Measurements from ENCODE around the gene TSKU.

TSKU gene

GRCh38 chr11:76770642-76771445 lies 12.3 kb upstream of the TSKU start:
- Mint-ChIP-seq H3K9me3 (peaks cover 0 to 7% of the 10 kb centered on the region in 2 donors), H3K4me3 (no peak overlapping the region), H3K27ac (no peak overlapping the region), H3K4me1 (peaks cover 6 to 10% of the 10 kb centered on the region in 2 donors), H3K27me3 (peaks cover 13 to 31% of the 10 kb centered on the region in 2 donors), H3K36me3 (no peaks in the 10 kb centered on the region)
- DNase-seq, result no peak
- ATAC-seq (replicated peaks), result no peak

GRCh38 chr11:76771446-76772099 lies 11.6 kb upstream of the TSKU start:
- Mint-ChIP-seq H3K4me3 (no peak overlapping the region), H3K36me3 (no peaks in the 10 kb centered on the region)

GRCh38 chr11:76772100-76772782 lies 10.9 kb upstream of the TSKU start:
- peaks cover 2 to 5% of the 10 kb centered on the region in 2 donors for H3K36me3 Mint-ChIP-seq
- ATAC-seq (replicated peaks) (no peak), DNase-seq (no peak)
- peaks cover 12 to 31% of the 10 kb centered on the region in 2 donors for H3K27me3 Mint-ChIP-seq
- H3K4me1 Mint-ChIP-seq, result peaks cover 6 to 10% of the 10 kb centered on the region in 2 donors
- H3K9me3 Mint-ChIP-seq, result peaks cover 8 to 15% of the 10 kb centered on the region in 2 donors
- H3K4me3 Mint-ChIP-seq, result no peak overlapping the region
- H3K27ac Mint-ChIP-seq, result no peak overlapping the region

More at GRCh38 chr11:76771446-76772099, 11.6 kb upstream of the TSKU start:
- no peak overlapping the region for H3K27ac Mint-ChIP-seq
- H3K4me1 Mint-ChIP-seq, result peaks cover 6 to 10% of the 10 kb centered on the region in 2 donors
- H3K27me3 Mint-ChIP-seq, result peaks cover 13 to 31% of the 10 kb centered on the region in 2 donors
- peaks cover under 1 to 8% of the 10 kb centered on the region in 2 donors for H3K9me3 Mint-ChIP-seq
- no peak for ATAC-seq (replicated peaks)
- DNase-seq, result no peak

GRCh38 chr11:76772783-76773106 lies 10.4 kb upstream of the TSKU start:
- DNase-seq (no peak), ATAC-seq (replicated peaks) (no peak)
- Mint-ChIP-seq H3K27ac (no peak overlapping the region), H3K36me3 (peaks cover 2 to 5% of the 10 kb centered on the region in 2 donors), H3K4me3 (no peak overlapping the region), H3K9me3 (peaks cover 11 to 18% of the 10 kb centered on the region in 2 donors), H3K27me3 (peaks cover 12 to 31% of the 10 kb centered on the region in 2 donors), H3K4me1 (peaks cover 6 to 10% of the 10 kb centered on the region in 2 donors)

GRCh38 chr11:76773921-76774361 lies 9.2 kb upstream of the TSKU start:
- peaks cover 19 to 23% of the 10 kb centered on the region in 2 donors for H3K9me3 Mint-ChIP-seq
- ATAC-seq (replicated peaks) (no peak), DNase-seq (no peak)
- H3K4me3 Mint-ChIP-seq, result no peak overlapping the region
- H3K4me1 Mint-ChIP-seq, result no peaks in the 10 kb centered on the region
- H3K27ac Mint-ChIP-seq, result no peak overlapping the region
- peaks cover 2 to 11% of the 10 kb centered on the region in 2 donors for H3K36me3 Mint-ChIP-seq
- H3K27me3 Mint-ChIP-seq, result peaks cover 16 to 34% of the 10 kb centered on the region in 2 donors

GRCh38 chr11:76776472-76776871 lies 6.7 kb upstream of the TSKU start:
- ATAC-seq (replicated peaks) (no peak), DNase-seq (no peak)
- no peaks in the 10 kb centered on the region for H3K4me1 Mint-ChIP-seq
- H3K27me3 Mint-ChIP-seq, result peaks cover 28 to 50% of the 10 kb centered on the region in 2 donors
- H3K36me3 Mint-ChIP-seq, result peaks cover 2 to 11% of the 10 kb centered on the region in 2 donors
- H3K9me3 Mint-ChIP-seq, result peaks cover 19 to 23% of the 10 kb centered on the region in 2 donors
- H3K4me3 Mint-ChIP-seq, result no peak overlapping the region
- no peak overlapping the region for H3K27ac Mint-ChIP-seq

GRCh38 chr11:76777305-76777704 lies 5.9 kb upstream of the TSKU start:
- Mint-ChIP-seq H3K9me3 (peaks cover 19 to 23% of the 10 kb centered on the region in 2 donors), H3K4me1 (peaks cover 0 to 2% of the 10 kb centered on the region in 2 donors), H3K27me3 (peaks cover 28 to 51% of the 10 kb centered on the region in 2 donors), H3K4me3 (no peak overlapping the region), H3K27ac (no peak overlapping the region), H3K36me3 (peaks cover 2 to 11% of the 10 kb centered on the region in 2 donors)
- ATAC-seq (replicated peaks), result no peak
- DNase-seq, result no peak

GRCh38 chr11:76777876-76778275 lies 5.3 kb upstream of the TSKU start:
- Mint-ChIP-seq H3K27ac (no peak overlapping the region), H3K4me3 (no peak overlapping the region), H3K4me1 (peaks cover 3 to 8% of the 10 kb centered on the region in 2 donors), H3K9me3 (peaks cover 19 to 23% of the 10 kb centered on the region in 2 donors), H3K27me3 (peaks cover 34 to 52% of the 10 kb centered on the region in 2 donors), H3K36me3 (peaks cover 2 to 11% of the 10 kb centered on the region in 2 donors)
- DNase-seq (no peak), ATAC-seq (replicated peaks) (no peak)

- H3K27me3 Mint-ChIP-seq, result peaks cover 35 to 53% of the 10 kb centered on the region in 2 donors
- DNase-seq (no peak), ATAC-seq (replicated peaks) (no peak)
- peaks cover 2 to 11% of the 10 kb centered on the region in 2 donors for H3K36me3 Mint-ChIP-seq
- peaks cover 4 to 10% of the 10 kb centered on the region in 2 donors for H3K4me1 Mint-ChIP-seq
- H3K27ac Mint-ChIP-seq, result no peak overlapping the region
- no peak overlapping the region for H3K4me3 Mint-ChIP-seq
- H3K9me3 Mint-ChIP-seq, result peaks cover 19 to 23% of the 10 kb centered on the region in 2 donors
These were observed 4.3 kb upstream of the TSKU start for GRCh38 chr11:76778874-76779273.

- Mint-ChIP-seq H3K27ac (no peak overlapping the region), H3K4me3 (no peak overlapping the region), H3K27me3 (peaks cover 51 to 59% of the 10 kb centered on the region in 2 donors), H3K36me3 (peaks cover 2 to 11% of the 10 kb centered on the region in 2 donors), H3K4me1 (peaks cover 9 to 10% of the 10 kb centered on the region in 2 donors), H3K9me3 (peaks cover 16 to 19% of the 10 kb centered on the region in 2 donors)
- ATAC-seq (replicated peaks) (no peak), DNase-seq (no peak)
These were observed 1.9 kb upstream of the TSKU start for GRCh38 chr11:76781046-76781801.

- H3K27ac Mint-ChIP-seq, result no peak overlapping the region
- no peak for DNase-seq
- peaks cover 54 to 67% of the 10 kb centered on the region in 2 donors for H3K27me3 Mint-ChIP-seq
- peaks cover 0 to 8% of the 10 kb centered on the region in 2 donors for H3K36me3 Mint-ChIP-seq
- peaks cover 11 to 14% of the 10 kb centered on the region in 2 donors for H3K9me3 Mint-ChIP-seq
- H3K4me3 Mint-ChIP-seq, result no peak overlapping the region
- H3K4me1 Mint-ChIP-seq, result peaks cover 9 to 10% of the 10 kb centered on the region in 2 donors
- ATAC-seq (replicated peaks), result no peak
These were observed 1.2 kb upstream of the TSKU start for GRCh38 chr11:76781807-76782530.

GRCh38 chr11:76782531-76783293 lies 444 bp upstream of the TSKU start:
- peak; percentile 42 for DNase-seq
- peak overlapping the region; percentile 75 to 85 for H3K4me3 Mint-ChIP-seq
- peaks cover 5 to 8% of the 10 kb centered on the region in 2 donors for H3K9me3 Mint-ChIP-seq
- peak; percentile 80 to 82 for ATAC-seq (replicated peaks)
- peaks cover 9 to 10% of the 10 kb centered on the region in 2 donors for H3K4me1 Mint-ChIP-seq
- H3K36me3 Mint-ChIP-seq, result peaks cover 0 to 6% of the 10 kb centered on the region in 2 donors
- peak overlapping the region; percentile 15 for H3K27ac Mint-ChIP-seq
- H3K27me3 Mint-ChIP-seq, result peaks cover 57 to 73% of the 10 kb centered on the region in 2 donors

Data from stimulated activated naive B cell treated with anti-CD40 and anti-IgM and Interleukin-4, amounts not matched to agents 10 μg/mL and 1 μg/mL and 100 μg/mL, for 72 hours (primary cell).